Suprapubic skin (tissue), 4 donors: ENCODE results near the gene PXK. TPM values are rescaled to one million over a fixed set of nuclear protein-coding genes. Genes with fewer than 3 reads are reported as not detected.

Experiments
- DNase-seq, 2 donors: peaks; one replicate each; pipeline ENCODE4 v3.0.0-alpha.2; 2019; ENCODE audit warnings: low spot score in 2 of 2
- H3K27ac ChIP-seq: fragments of 200-600 bp; sonication (generic); one replicate; pipeline ENCODE4 v1.5.1; 2019
- H3K27me3 ChIP-seq: fragments of 200-600 bp; sonication (generic); one replicate; pipeline ENCODE4 v1.5.1; 2019
- H3K36me3 ChIP-seq: fragments of 200-600 bp; sonication (generic); one replicate; pipeline ENCODE4 v1.5.1; 2019
- H3K4me1 ChIP-seq: fragments of 200-600 bp; sonication (generic); one replicate; pipeline ENCODE4 v1.5.1; 2019
- H3K4me3 ChIP-seq: fragments of 200-600 bp; sonication (generic); one replicate; pipeline ENCODE4 v1.5.1; 2019; ENCODE audit warnings: mild to moderate bottlenecking
- H3K9me3 ChIP-seq: fragments of 200-600 bp; sonication (generic); one replicate; pipeline ENCODE4 v1.5.1; 2019
- EP300 ChIP-seq: sonication (generic); formaldehyde crosslinking; IDR thresholded peaks from one replicate; pipeline ENCODE4 v1.6.1; 2017; ENCODE audit warnings: antibody characterized with exemption
- POLR2A ChIP-seq, 2 donors: fragments of 450-650 bp; IDR thresholded peaks; one replicate each; pipeline ENCODE4 v1.6.1; 2017; ENCODE audit warnings: antibody characterized with exemption in 2 of 2, mild to moderate bottlenecking in 2 of 2, moderate library complexity in 2 of 2
- POLR2AphosphoS5 ChIP-seq, 3 donors: sonication (generic); formaldehyde crosslinking; IDR thresholded peaks; one replicate each; pipeline ENCODE4 v1.6.1; 2017; ENCODE audit warnings: antibody characterized with exemption in 3 of 3
- WGBS: methylation state at CpG from one replicate; pipeline ENCODE4 v1.1.5; 2018; 5-methylcytosine and 5-hydroxymethylcytosine counted together
- total RNA-seq, 4 donors: library from RNA; depleted of rRNA; stranded (reverse); fragments of >200 nt; gene quantifications; one replicate each; pipeline ENCODE4 v1.1.0, GENCODE V29; 2016
- TF ChIP-seq, protein P1 (sequence below), 2 donors: fragments of 200-600 bp in 1 of 2; fragments of 450-650 bp in 1 of 2; sonication (generic) in 1 of 2; IDR thresholded peaks; one replicate each; pipeline ENCODE4 v1.5.1; 2016 to 2019; ENCODE audit warnings: antibody characterized with exemption in 2 of 2, mild to moderate bottlenecking in 1 of 2, moderate library complexity in 1 of 2

The PXK gene
- total RNA-seq, 4 donors from 2014 or later, result 16.0 to 36.9 (median 21.8) TPM

DNA sequence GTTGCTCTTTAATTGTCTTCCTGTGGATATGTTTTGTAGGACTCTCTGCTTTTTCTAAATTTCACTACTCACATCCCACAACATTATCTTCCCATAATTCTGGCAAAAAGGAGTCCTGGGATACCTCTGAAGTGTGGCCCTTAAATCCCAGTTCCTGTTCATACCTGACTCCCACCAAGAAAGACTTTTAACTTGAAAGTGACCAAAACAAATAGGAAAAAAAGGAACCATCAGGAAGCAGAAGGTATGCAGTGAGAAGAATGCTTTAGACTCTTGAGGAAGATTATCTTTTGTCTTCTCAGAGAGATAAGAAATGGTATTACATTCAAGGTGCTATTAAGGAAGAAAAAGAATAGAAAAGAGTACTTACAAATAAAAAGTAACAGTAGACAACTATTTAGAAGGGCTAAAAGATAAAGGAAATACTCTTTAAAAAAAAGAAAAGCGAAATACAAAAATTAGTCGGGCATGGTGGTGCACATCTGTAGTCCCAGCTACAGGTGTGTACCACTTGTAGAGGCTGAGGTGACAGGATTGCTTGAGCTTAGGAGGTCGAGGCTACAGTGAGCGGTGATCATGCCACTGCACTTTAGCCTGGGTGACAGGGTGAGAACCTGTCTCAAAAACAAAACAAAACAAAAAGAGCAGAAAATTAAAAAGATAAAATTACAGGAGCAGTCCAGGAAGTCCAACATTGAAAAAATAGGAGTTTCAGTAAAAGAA lies 46.8 kb downstream of the PXK start:
- no peak for DNase-seq
- no peak overlapping the region for H3K4me3 ChIP-seq
- no peaks in the 10 kb centered on the region for H3K27me3 ChIP-seq
- 79% methylated on average over 4 of the region's 4 CpGs for WGBS
- H3K9me3 ChIP-seq, result no peaks in the 10 kb centered on the region
- no peaks in the 10 kb centered on the region for H3K36me3 ChIP-seq
- TF ChIP-seq EP300 (no peak), POLR2A (IDR thresholded peaks at IDR 0.05) (no peak), POLR2AphosphoS5 (IDR thresholded peaks at IDR 0.05) (no peak)
- TF ChIP-seq, protein P1, sequence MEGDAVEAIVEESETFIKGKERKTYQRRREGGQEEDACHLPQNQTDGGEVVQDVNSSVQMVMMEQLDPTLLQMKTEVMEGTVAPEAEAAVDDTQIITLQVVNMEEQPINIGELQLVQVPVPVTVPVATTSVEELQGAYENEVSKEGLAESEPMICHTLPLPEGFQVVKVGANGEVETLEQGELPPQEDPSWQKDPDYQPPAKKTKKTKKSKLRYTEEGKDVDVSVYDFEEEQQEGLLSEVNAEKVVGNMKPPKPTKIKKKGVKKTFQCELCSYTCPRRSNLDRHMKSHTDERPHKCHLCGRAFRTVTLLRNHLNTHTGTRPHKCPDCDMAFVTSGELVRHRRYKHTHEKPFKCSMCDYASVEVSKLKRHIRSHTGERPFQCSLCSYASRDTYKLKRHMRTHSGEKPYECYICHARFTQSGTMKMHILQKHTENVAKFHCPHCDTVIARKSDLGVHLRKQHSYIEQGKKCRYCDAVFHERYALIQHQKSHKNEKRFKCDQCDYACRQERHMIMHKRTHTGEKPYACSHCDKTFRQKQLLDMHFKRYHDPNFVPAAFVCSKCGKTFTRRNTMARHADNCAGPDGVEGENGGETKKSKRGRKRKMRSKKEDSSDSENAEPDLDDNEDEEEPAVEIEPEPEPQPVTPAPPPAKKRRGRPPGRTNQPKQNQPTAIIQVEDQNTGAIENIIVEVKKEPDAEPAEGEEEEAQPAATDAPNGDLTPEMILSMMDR (IDR thresholded peaks at IDR 0.05), result no peak
- H3K4me1 ChIP-seq, result peaks cover 15% of the 10 kb centered on the region
- no peak overlapping the region for H3K27ac ChIP-seq

DNA sequence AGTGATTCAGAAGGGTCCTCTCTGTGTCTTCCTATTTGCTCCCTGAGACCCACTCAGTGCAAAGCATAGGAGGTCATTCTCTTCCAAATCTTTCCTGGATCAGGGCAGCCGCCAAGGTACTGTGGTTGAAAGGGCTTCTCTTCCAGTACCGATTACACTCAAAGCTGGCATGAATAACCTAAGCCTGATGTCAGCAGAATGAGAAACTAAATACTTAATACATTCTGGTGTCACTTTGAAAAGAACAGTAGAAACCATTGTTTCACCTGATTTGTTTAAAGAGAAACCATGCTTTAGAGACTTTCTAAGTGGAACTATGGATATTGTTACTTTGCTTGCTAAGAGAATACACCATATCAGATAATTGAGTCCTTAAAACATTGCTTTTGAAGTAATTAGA lies 50.8 kb downstream of the PXK start:
- Histone ChIP-seq H3K27ac (peak overlapping the region; percentile 38), H3K27me3 (no peaks in the 10 kb centered on the region)
- 29% methylated on average over 2 of the region's 2 CpGs for WGBS

DNA sequence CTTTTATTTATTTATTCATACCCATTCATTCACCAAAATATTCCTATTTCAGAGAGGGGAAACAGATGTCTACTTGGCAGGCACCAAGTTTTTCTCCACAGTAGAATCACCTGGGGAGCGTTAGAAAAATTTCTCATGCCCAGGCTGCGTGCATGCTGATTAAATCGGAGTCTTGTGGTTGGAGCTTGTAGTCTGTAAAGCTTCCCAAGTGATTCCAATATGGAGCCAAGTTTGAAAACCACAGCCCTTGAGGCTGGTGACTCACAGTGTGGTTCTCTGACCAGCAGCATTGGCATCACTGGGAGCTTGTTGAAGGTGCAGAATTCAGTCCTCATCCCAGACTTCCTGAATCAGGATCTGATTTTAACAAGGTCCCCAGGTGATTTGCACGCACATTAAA lies 51.2 kb downstream of the PXK start:
- Histone ChIP-seq H3K27ac (peak overlapping the region; percentile 38), H3K4me1 (peaks cover 36% of the 10 kb centered on the region), H3K4me3 (no peak overlapping the region), H3K9me3 (no peaks in the 10 kb centered on the region), H3K36me3 (no peaks in the 10 kb centered on the region), H3K27me3 (no peaks in the 10 kb centered on the region)
- DNase-seq, result no peak
- TF ChIP-seq POLR2AphosphoS5 (IDR thresholded peaks at IDR 0.05), result no peak
- TF ChIP-seq, protein P1 (IDR thresholded peaks at IDR 0.05), result no peak
- TF ChIP-seq POLR2A (IDR thresholded peaks at IDR 0.05), result no peak
- no peak for TF ChIP-seq EP300
- WGBS, result 34% methylated on average over 4 of the region's 4 CpGs

More for the DNA sequence above, 50.8 kb downstream of the PXK start:
- Histone ChIP-seq H3K4me1 (peaks cover 36% of the 10 kb centered on the region), H3K4me3 (no peak overlapping the region), H3K36me3 (no peaks in the 10 kb centered on the region), H3K9me3 (no peaks in the 10 kb centered on the region)
- TF ChIP-seq POLR2A (IDR thresholded peaks at IDR 0.05), result no peak
- TF ChIP-seq, protein P1 (IDR thresholded peaks at IDR 0.05), result no peak
- no peak for TF ChIP-seq POLR2AphosphoS5 (IDR thresholded peaks at IDR 0.05)
- no peak for TF ChIP-seq EP300
- DNase-seq, result no peak

DNA sequence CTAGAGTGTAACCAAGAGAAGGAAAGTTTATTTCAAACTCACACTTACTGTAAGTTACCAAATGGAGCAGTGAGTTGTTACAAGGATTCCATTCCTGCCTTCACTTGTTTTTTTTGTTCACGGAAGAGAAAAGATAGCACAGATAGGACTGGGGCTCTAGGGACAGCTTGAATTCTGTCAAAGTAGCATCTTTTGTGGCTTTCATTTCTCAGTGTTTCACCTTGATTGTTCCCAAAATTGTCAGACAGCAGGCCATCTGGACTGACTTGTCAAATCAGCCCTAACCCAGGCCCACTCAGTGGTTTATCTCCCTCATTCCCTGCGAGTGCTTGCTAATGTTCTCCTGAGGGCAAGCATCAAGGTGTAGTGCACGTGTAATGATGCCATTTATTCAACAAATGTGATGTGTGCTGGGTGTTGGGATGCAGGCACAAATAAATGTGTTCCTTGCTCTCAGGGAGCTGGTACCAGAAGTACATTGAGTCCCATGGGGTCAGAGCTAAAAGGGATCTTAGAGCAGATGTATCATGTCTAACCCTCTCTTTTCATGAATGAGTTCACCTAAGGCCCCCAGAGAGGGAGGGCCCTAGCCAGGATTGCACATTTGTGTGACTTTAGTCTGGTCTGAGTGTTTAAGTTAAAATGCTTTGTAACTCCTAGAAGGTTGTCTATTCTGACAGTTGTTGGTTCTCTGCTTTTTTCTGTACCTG lies 51.8 kb downstream of the PXK start:
- Histone ChIP-seq H3K27me3 (no peaks in the 10 kb centered on the region), H3K27ac (peak overlapping the region; percentile 38), H3K4me3 (no peak overlapping the region), H3K4me1 (peaks cover 39% of the 10 kb centered on the region), H3K36me3 (no peaks in the 10 kb centered on the region), H3K9me3 (no peaks in the 10 kb centered on the region)
- WGBS, result 80% methylated on average over 3 of the region's 3 CpGs
- no peak for DNase-seq
- TF ChIP-seq POLR2A (IDR thresholded peaks at IDR 0.05), result no peak
- no peak for TF ChIP-seq EP300
- no peak for TF ChIP-seq POLR2AphosphoS5 (IDR thresholded peaks at IDR 0.05)
- TF ChIP-seq, protein P1 (IDR thresholded peaks at IDR 0.05), result no peak

DNA sequence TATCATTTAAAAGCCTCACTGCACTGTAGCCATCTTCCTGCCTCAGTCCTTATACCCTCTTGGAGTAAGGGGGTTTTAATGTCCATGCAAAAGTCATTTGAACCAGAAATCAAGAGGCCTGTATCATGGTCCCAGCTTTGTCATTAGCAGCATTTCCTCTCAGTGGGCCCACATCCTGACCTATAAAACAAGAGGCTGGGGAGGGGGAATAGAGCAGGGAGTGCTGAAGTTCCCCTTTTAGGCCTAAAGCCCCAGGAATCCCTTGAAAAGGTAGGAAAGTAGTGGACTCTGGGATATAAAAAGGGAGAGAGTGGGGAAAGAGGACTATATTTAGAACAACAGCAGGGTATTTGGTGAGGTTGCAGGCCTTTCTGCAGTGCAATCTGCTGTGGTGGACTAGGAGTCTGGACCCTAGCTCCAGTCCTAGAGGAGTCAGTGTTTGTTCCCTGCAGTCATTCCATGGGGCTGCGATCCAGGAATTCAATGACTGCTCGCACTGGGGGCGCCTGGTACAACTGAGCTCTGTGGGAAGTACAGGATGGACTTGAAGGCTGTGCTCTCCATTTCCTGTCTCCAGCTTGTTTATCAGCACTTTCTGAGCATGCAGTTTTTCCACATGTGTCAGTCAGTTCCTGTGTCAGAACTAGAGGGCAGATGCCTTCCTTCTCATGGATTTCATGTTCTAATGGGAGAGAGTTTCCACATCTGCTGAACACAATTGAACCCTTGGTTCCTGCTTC lies 54.1 kb downstream of the PXK start:
- no peaks in the 10 kb centered on the region for H3K9me3 ChIP-seq
- DNase-seq, result no peak
- no peak for TF ChIP-seq POLR2A (IDR thresholded peaks at IDR 0.05)
- TF ChIP-seq, protein P1 (IDR thresholded peaks at IDR 0.05), result no peak
- TF ChIP-seq POLR2AphosphoS5 (IDR thresholded peaks at IDR 0.05), result no peak
- TF ChIP-seq EP300, result no peak
- no peaks in the 10 kb centered on the region for H3K27me3 ChIP-seq
- H3K4me3 ChIP-seq, result no peak overlapping the region
- H3K27ac ChIP-seq, result peak overlapping the region; percentile 55
- H3K36me3 ChIP-seq, result no peaks in the 10 kb centered on the region
- H3K4me1 ChIP-seq, result peaks cover 39% of the 10 kb centered on the region
- whole genome bisulfite sequencing, result 60% methylated on average over 3 of the region's 3 CpGs
